ENCODE data around the gene CMIP. TPM values are rescaled to one million over a fixed set of nuclear protein-coding genes. Genes with fewer than 3 reads are reported as not detected.
A peak's percentile ranks its signal among the peaks of the same experiment; 100 is the strongest.

CMIP gene
- total RNA-seq, 3 donors from 2014 or later: 14.9 to 23.9 (median 17.6) TPM

- Histone ChIP-seq H3K4me3 (no peak overlapping the region), H3K27me3 (no peaks in the 10 kb centered on the region), H3K9me3 (no peaks in the 10 kb centered on the region), H3K4me1 (no peaks in the 10 kb centered on the region), H3K27ac (peak overlapping the region in 1 of 2 donors; percentile 25), H3K36me3 (no peaks in the 10 kb centered on the region)
- TF ChIP-seq POLR2AphosphoS5 (IDR thresholded peaks at IDR 0.05): no peak
- no peak for TF ChIP-seq CTCF (IDR thresholded peaks at IDR 0.05)
- TF ChIP-seq POLR2A (IDR thresholded peaks at IDR 0.05): no peak
- intact Hi-C loops (cut with DNase I; ENCODE audit: low total_unique reads): no loop called here
- no peak for DNase-seq (ENCODE audit: low spot score in 2 of 2)
Measured at GRCh38 chr16:81668243-81669097, 223.9 kb downstream of the CMIP start.

DNA sequence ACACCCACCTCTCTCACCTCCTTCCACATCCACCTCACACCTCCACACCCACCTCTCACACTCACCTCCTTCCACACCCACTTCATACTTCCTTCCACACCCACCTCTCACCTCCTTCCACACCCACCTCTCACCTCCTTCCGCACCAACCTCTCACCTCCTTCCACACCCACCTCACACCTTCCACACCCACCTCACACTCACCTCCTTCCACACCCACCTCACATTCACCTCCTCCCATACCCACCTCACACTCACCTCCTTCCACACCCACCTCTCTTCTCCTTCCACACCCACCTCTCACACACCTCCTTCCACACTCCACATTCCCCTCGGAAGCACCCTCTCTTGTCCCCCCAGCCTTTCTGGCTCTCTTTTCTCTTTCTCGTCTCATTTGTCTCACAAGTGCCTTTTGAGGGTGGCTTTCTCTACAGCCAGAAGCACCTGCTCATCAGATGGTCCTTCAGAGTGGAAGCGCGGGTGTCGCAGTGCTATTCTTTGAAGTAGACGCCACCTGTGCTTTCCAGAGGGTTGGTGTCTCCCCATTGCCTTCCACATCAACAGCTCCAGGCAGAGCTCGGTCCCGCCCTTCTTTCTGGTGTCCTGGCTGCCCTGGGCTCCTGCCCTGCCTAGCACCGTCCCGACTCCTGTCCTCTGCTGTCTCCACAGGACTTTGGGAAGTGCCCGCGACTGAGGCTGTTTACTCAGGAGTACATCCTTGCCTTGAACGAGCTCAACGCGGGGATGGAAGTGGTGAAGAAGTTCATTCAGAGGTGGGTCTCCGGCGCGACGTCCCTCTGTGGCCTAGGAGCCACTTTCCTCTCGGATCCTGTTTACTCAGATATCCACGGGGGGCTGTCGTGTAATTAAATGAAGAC is 225.1 kb downstream of the CMIP start:
- no peak for DNase-seq (ENCODE audit: low spot score in 2 of 2)
- H3K9me3 ChIP-seq: no peaks in the 10 kb centered on the region
- H3K4me1 ChIP-seq: no peaks in the 10 kb centered on the region

GRCh38 chr16:81671738-81672597 is 227.4 kb downstream of the CMIP start:
- H3K27me3 ChIP-seq: no peaks in the 10 kb centered on the region
- H3K36me3 ChIP-seq: no peaks in the 10 kb centered on the region
- DNase-seq (ENCODE audit: low spot score in 2 of 2): no peak
- H3K4me3 ChIP-seq: no peak overlapping the region
- H3K4me1 ChIP-seq: no peaks in the 10 kb centered on the region
- TF ChIP-seq POLR2AphosphoS5 (IDR thresholded peaks at IDR 0.05): no peak
- no peak for TF ChIP-seq POLR2A (IDR thresholded peaks at IDR 0.05)
- no peak for TF ChIP-seq CTCF (IDR thresholded peaks at IDR 0.05)
- no peak overlapping the region for H3K27ac ChIP-seq
- no peaks in the 10 kb centered on the region for H3K9me3 ChIP-seq
- intact Hi-C loops (cut with DNase I; ENCODE audit: low total_unique reads): no loop called here

More for the DNA sequence above, 225.1 kb downstream of the CMIP start:
- H3K27ac ChIP-seq: no peak overlapping the region
- no peak for TF ChIP-seq POLR2A (IDR thresholded peaks at IDR 0.05)
- no peak for TF ChIP-seq POLR2AphosphoS5 (IDR thresholded peaks at IDR 0.05)
- no peak for TF ChIP-seq CTCF (IDR thresholded peaks at IDR 0.05)
- H3K4me3 ChIP-seq: no peak overlapping the region
- intact Hi-C loops (cut with DNase I; ENCODE audit: low total_unique reads): loop anchor here (1.0 kb wide), 1 partner anchor 11 kb away; no protein-coding TSS in a partner anchor
- no peaks in the 10 kb centered on the region for H3K36me3 ChIP-seq
- no peaks in the 10 kb centered on the region for H3K27me3 ChIP-seq

GRCh38 chr16:81673432-81673831 is 228.8 kb downstream of the CMIP start:
- H3K36me3 ChIP-seq: no peaks in the 10 kb centered on the region
- no peak overlapping the region for H3K4me3 ChIP-seq
- no peaks in the 10 kb centered on the region for H3K27me3 ChIP-seq
- TF ChIP-seq CTCF (IDR thresholded peaks at IDR 0.05) (no peak), POLR2AphosphoS5 (IDR thresholded peaks at IDR 0.05) (no peak), POLR2A (IDR thresholded peaks at IDR 0.05) (no peak)
- H3K27ac ChIP-seq: no peak overlapping the region
- no peaks in the 10 kb centered on the region for H3K4me1 ChIP-seq
- intact Hi-C loops (cut with DNase I; ENCODE audit: low total_unique reads): no loop called here
- H3K9me3 ChIP-seq: no peaks in the 10 kb centered on the region
- no peak for DNase-seq (ENCODE audit: low spot score in 2 of 2)
